ENCODE data around the gene GSAP.
A peak's percentile ranks its signal among the peaks of the same experiment; 100 is the strongest.
"Not testable (repeated sequence)": the region's sequence is repeated elsewhere in the genome, so short reads cannot be mapped to it uniquely, and the experiment has no call there.

GSAP gene

GRCh38 chr7:77360104-77360503 is 56.0 kb downstream of the GSAP start:
- no peak for DNase-seq (ENCODE audit: low read depth)

- DNase-seq (ENCODE audit: low read depth) = no peak
Measured at GRCh38 chr7:77359599-77359998, 56.5 kb downstream of the GSAP start.

- no peak for DNase-seq (ENCODE audit: low read depth)
Measured at GRCh38 chr7:77354914-77355313, 61.2 kb downstream of the GSAP start.

GRCh38 chr7:77354484-77354883 is 61.7 kb downstream of the GSAP start:
- DNase-seq (ENCODE audit: low read depth) = no peak

GRCh38 chr7:77353911-77354310 is 62.2 kb downstream of the GSAP start:
- no peak for DNase-seq (ENCODE audit: low read depth)

- DNase-seq (ENCODE audit: low read depth) = no peak
Measured at GRCh38 chr7:77353407-77353721, 62.8 kb downstream of the GSAP start.

GRCh38 chr7:77352665-77353406 is 63.3 kb downstream of the GSAP start:
- DNase-seq (ENCODE audit: low read depth) = no peak

GRCh38 chr7:77351539-77352004 is 64.6 kb downstream of the GSAP start:
- no peak for DNase-seq (ENCODE audit: low read depth)

- no peak for DNase-seq (ENCODE audit: low read depth)
Measured at GRCh38 chr7:77349141-77349540, 67.0 kb downstream of the GSAP start.

- DNase-seq (ENCODE audit: low read depth) = no peak
Measured at GRCh38 chr7:77348371-77348813, 67.8 kb downstream of the GSAP start.

GRCh38 chr7:77346441-77346840 is 69.7 kb downstream of the GSAP start:
- no peak for DNase-seq (ENCODE audit: low read depth)

- DNase-seq (ENCODE audit: low read depth) = not testable (repeated sequence)
Measured at GRCh38 chr7:77345426-77345825, 70.7 kb downstream of the GSAP start.

GRCh38 chr7:77339726-77340125 is 76.4 kb downstream of the GSAP start:
- no peak for DNase-seq (ENCODE audit: low read depth)

- no peak for DNase-seq (ENCODE audit: low read depth)
Measured at GRCh38 chr7:77338883-77339629, 77.1 kb downstream of the GSAP start.

- DNase-seq (ENCODE audit: low read depth) = no peak
Measured at GRCh38 chr7:77338260-77338659, 77.9 kb downstream of the GSAP start.

GRCh38 chr7:77337456-77337990 is 78.6 kb downstream of the GSAP start:
- DNase-seq (ENCODE audit: low read depth) = no peak

- DNase-seq (ENCODE audit: low read depth) = no peak
Measured at GRCh38 chr7:77335581-77335980, 80.6 kb downstream of the GSAP start.

- not testable (repeated sequence) for DNase-seq (ENCODE audit: low read depth)
Measured at GRCh38 chr7:77334039-77334438, 82.1 kb downstream of the GSAP start.

GRCh38 chr7:77331938-77332695 is 84.0 kb downstream of the GSAP start:
- peak; percentile 22 for DNase-seq (ENCODE audit: low read depth)

- DNase-seq (ENCODE audit: low read depth) = no peak
Measured at GRCh38 chr7:77330169-77330882, 85.8 kb downstream of the GSAP start.

- DNase-seq (ENCODE audit: low read depth) = no peak
Measured at GRCh38 chr7:77329466-77330168, 86.5 kb downstream of the GSAP start.

Measured in stimulated activated CD4-positive, alpha-beta T cell treated with anti-CD3 and anti-CD28 coated beads, Interleukin-2, amount 100 ng/mL, for 4 hours (primary cell).